DOHH2 (cell line): ENCODE data around the gene OS9.

Experiments
- H3F3A ChIP-seq: fragments of 200-600 bp; sonication (generic), shearing (Covaris generic); 2 replicates; pipeline ENCODE4 v1.6.0; 2016; ENCODE audit warnings: antibody characterized with exemption, mild to moderate bottlenecking; ENCODE audit not compliant: control insufficient read depth, insufficient read depth
- H3K27ac ChIP-seq: fragments of 200-600 bp; sonication (generic); 2 replicates; pipeline ENCODE4 v1.5.1; 2014; ENCODE audit warnings: low read depth, mild to moderate bottlenecking, low read length, moderate library complexity
- H3K27me3 ChIP-seq: fragments of 200-600 bp; sonication (generic); 2 replicates; pipeline ENCODE4 v1.6.1; 2014; ENCODE audit warnings: mild to moderate bottlenecking, low read length, mixed read lengths; ENCODE audit not compliant: control insufficient read depth
- H3K36me3 ChIP-seq: fragments of 200-600 bp; sonication (generic); 2 replicates; pipeline ENCODE4 v1.6.1; 2014; ENCODE audit warnings: mild to moderate bottlenecking, low read length, moderate library complexity, mixed read lengths; ENCODE audit not compliant: control insufficient read depth
- H3K4me1 ChIP-seq: fragments of 200-600 bp; sonication (generic); 2 replicates; pipeline ENCODE4 v1.6.1; 2014; ENCODE audit warnings: mild to moderate bottlenecking, low read length, mixed read lengths; ENCODE audit not compliant: control insufficient read depth
- H3K4me2 ChIP-seq: fragments of 200-600 bp; sonication (generic); 2 replicates; pipeline ENCODE4 v1.6.0; 2014; ENCODE audit warnings: mild to moderate bottlenecking, low read length, moderate library complexity
- H3K4me3 ChIP-seq: fragments of 200-600 bp; sonication (generic); 2 replicates; pipeline ENCODE4 v1.5.1; 2014; ENCODE audit warnings: mild to moderate bottlenecking, low read length, mixed read lengths
- H3K79me2 ChIP-seq: fragments of 200-600 bp; sonication (generic); 2 replicates; pipeline ENCODE4 v1.6.1; 2014; ENCODE audit warnings: mild to moderate bottlenecking, low read length, mixed read lengths; ENCODE audit not compliant: control insufficient read depth
- H3K9me2 ChIP-seq: fragments of 200-600 bp; sonication (generic); replicated peaks from 2 replicates; pipeline ENCODE4 v1.6.1; 2014; ENCODE audit warnings: mild to moderate bottlenecking, low read length, mixed read lengths; ENCODE audit not compliant: control insufficient read depth
- H3K9me3 ChIP-seq: fragments of 200-600 bp; sonication (generic); 2 replicates; pipeline ENCODE4 v1.6.1; 2014; ENCODE audit warnings: antibody characterized with exemption, low read length, mixed read lengths; ENCODE audit not compliant: control insufficient read depth, insufficient read depth
- H4K20me1 ChIP-seq: fragments of 200-600 bp; sonication (generic); 2 replicates; pipeline ENCODE4 v1.6.0; 2014; ENCODE audit warnings: low read depth, mild to moderate bottlenecking, antibody characterized with exemption, low read length, moderate library complexity; ENCODE audit not compliant: control insufficient read depth, insufficient read depth
- EZH2phosphoT487 ChIP-seq: fragments of 200-600 bp; sonication (generic); IDR thresholded peaks from 2 replicates; pipeline ENCODE4 v1.6.1; 2017; ENCODE audit warnings: borderline replicate concordance, mild to moderate bottlenecking, antibody characterized with exemption, low read length, moderate library complexity, mixed read lengths
- TF ChIP-seq, protein P1 (sequence below): fragments of 200-600 bp; sonication (generic); IDR thresholded peaks from one replicate; pipeline ENCODE4 v1.5.1; 2014; ENCODE audit warnings: antibody characterized with exemption, mild to moderate bottlenecking, low read depth, low read length; ENCODE audit not compliant: poor library complexity, severe bottlenecking

OS9 gene

DNA sequence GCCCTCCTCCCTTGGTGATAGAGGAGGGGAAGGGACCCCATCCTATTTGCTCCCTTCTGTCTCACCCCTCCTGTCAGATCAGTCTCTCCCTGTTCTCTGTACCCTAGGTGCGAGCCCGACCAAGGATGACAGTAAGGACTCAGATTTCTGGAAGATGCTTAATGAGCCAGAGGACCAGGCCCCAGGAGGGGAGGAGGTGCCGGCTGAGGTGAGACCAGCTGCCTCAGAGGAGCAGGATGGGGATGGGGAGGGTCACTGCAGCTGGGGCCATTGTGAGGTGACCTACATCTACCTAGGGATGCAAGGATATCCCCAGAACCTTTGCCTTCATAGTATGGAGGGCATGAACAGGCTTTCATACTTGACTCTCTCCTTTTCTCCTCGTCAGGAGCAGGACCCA, 22.4 kb downstream of the OS9 start:
- peaks cover 5% of the 10 kb centered on the region for H3K4me1 ChIP-seq
- TF ChIP-seq EZH2phosphoT487: no peak
- TF ChIP-seq, protein P1, sequence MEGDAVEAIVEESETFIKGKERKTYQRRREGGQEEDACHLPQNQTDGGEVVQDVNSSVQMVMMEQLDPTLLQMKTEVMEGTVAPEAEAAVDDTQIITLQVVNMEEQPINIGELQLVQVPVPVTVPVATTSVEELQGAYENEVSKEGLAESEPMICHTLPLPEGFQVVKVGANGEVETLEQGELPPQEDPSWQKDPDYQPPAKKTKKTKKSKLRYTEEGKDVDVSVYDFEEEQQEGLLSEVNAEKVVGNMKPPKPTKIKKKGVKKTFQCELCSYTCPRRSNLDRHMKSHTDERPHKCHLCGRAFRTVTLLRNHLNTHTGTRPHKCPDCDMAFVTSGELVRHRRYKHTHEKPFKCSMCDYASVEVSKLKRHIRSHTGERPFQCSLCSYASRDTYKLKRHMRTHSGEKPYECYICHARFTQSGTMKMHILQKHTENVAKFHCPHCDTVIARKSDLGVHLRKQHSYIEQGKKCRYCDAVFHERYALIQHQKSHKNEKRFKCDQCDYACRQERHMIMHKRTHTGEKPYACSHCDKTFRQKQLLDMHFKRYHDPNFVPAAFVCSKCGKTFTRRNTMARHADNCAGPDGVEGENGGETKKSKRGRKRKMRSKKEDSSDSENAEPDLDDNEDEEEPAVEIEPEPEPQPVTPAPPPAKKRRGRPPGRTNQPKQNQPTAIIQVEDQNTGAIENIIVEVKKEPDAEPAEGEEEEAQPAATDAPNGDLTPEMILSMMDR: no peak
- peaks cover 58% of the 10 kb centered on the region for H3K36me3 ChIP-seq
- no peaks in the 10 kb centered on the region for H3K9me3 ChIP-seq
- no peaks in the 10 kb centered on the region for H3K27me3 ChIP-seq
- H3K4me3 ChIP-seq: no peak overlapping the region
- H3F3A ChIP-seq: no peaks in the 10 kb centered on the region
- H3K27ac ChIP-seq: no peak overlapping the region
- H4K20me1 ChIP-seq: no peaks in the 10 kb centered on the region
- H3K4me2 ChIP-seq: no peak overlapping the region
- no peaks in the 10 kb centered on the region for H3K9me2 ChIP-seq
- H3K79me2 ChIP-seq: no peaks in the 10 kb centered on the region

DNA sequence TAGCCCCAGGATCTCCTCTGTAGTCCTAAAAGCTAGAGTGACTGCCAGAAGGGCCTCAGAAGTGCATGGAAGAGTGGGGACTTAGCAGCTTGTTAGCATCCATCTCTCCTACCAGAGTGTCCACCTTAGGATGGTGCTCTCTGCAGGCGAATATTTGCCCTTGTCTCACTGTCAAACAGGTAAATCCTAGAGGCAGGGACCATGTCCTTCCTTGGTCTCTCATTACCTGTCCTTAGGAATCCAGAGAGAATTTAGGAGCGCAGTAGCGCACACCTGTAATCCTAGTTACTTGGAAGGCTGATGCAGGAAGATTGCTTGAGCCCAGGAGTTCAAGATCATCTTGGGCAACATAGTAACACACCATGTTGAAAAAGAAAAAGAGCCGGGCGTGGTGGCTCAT, 23.2 kb downstream of the OS9 start:
- H3K9me3 ChIP-seq: no peaks in the 10 kb centered on the region
- peaks cover 57% of the 10 kb centered on the region for H3K36me3 ChIP-seq
- H3F3A ChIP-seq: no peaks in the 10 kb centered on the region
- no peaks in the 10 kb centered on the region for H3K9me2 ChIP-seq
- H3K27ac ChIP-seq: no peak overlapping the region
- no peak overlapping the region for H3K4me3 ChIP-seq
- H3K79me2 ChIP-seq: no peaks in the 10 kb centered on the region
- H4K20me1 ChIP-seq: no peaks in the 10 kb centered on the region
- TF ChIP-seq, protein P1: no peak
- no peak for TF ChIP-seq EZH2phosphoT487
- H3K4me2 ChIP-seq: no peak overlapping the region
- no peaks in the 10 kb centered on the region for H3K27me3 ChIP-seq
- peaks cover 5% of the 10 kb centered on the region for H3K4me1 ChIP-seq

DNA sequence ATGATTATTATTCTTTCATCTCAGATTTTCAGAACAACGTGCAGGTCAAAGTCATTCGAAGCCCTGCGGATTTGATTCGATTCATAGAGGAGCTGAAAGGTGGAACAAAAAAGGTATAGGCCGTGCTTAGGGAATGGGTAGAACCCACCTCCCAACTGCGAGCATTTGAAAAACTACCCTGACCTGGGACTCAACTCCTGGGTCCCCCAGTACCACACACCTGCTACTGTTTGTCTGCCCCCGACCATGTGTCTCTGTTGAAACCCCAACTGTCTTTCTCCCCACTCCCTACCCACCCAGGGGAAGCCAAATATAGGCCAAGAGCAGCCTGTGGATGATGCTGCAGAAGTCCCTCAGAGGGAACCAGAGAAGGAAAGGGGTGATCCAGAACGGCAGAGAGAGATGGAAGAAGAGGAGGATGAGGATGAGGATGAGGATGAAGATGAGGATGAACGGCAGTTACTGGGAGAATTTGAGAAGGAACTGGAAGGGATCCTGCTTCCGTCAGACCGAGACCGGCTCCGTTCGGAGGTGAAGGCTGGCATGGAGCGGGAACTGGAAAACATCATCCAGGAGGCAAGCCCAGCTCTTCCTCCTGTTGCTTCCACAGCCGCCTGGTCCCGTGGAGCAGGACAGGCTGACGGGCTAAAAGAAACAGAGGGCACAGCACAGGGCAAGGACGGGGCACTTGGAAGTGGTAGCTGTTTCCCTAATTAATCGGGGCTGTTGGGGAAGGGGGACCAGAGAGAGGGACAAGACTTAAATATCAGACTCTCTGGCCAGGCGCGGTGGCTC, 24.1 kb downstream of the OS9 start:
- Histone ChIP-seq H3K79me2 (no peaks in the 10 kb centered on the region), H4K20me1 (no peaks in the 10 kb centered on the region), H3K27me3 (no peaks in the 10 kb centered on the region), H3K36me3 (peaks cover 56% of the 10 kb centered on the region), H3K27ac (no peak overlapping the region), H3K9me2 (no peaks in the 10 kb centered on the region), H3F3A (peaks cover 4% of the 10 kb centered on the region; the same call in 1 of the 2 replicates), H3K9me3 (no peaks in the 10 kb centered on the region), H3K4me2 (no peak overlapping the region), H3K4me3 (no peak overlapping the region), H3K4me1 (peaks cover 5% of the 10 kb centered on the region)
- TF ChIP-seq, protein P1: no peak
- TF ChIP-seq EZH2phosphoT487: no peak
